GM18909 (cell line): Measurements from ENCODE around the gene PLCZ1.
"Not testable (repeated sequence)": the region's sequence is repeated elsewhere in the genome, so short reads cannot be mapped to it uniquely, and the experiment has no call there.

ENCODE experiments used
- ATAC-seq: cut with Tn5 transposase; IDR thresholded peaks from one replicate; pipeline ENCODE4 v1.9.1; 2021; ENCODE audit warnings: mild to moderate bottlenecking; ENCODE audit not compliant: unreplicated experiment, poor library complexity

Gene PLCZ1, protein sequence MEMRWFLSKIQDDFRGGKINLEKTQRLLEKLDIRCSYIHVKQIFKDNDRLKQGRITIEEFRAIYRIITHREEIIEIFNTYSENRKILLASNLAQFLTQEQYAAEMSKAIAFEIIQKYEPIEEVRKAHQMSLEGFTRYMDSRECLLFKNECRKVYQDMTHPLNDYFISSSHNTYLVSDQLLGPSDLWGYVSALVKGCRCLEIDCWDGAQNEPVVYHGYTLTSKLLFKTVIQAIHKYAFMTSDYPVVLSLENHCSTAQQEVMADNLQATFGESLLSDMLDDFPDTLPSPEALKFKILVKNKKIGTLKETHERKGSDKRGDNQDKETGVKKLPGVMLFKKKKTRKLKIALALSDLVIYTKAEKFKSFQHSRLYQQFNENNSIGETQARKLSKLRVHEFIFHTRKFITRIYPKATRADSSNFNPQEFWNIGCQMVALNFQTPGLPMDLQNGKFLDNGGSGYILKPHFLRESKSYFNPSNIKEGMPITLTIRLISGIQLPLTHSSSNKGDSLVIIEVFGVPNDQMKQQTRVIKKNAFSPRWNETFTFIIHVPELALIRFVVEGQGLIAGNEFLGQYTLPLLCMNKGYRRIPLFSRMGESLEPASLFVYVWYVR

DNA sequence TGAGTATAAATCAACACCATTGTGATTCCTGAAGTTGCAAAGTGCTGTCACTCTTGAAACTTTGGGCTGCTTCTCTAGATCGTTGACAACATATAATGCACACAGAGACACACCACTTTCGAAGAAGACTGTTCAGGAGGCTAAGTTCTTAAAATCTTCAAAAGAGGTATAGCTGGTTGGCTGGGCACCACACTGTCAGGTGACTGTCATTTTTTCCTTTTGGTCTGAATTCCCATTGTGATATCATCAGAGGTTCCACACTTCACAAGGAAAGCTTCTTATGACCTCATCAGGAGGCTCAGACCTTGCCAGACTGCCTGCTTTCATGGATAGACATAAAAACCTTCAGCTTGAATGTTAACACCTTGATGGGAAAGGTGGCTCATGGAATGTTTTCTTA, at the start of gene PLCZ1, which contains the start of gene CAPZA3:
PLCZ1 (minus strand) TSS at position 194 of the 400 bp plus-strand sequence. CDS start 641 bp downstream, outside the sequence.
CAPZA3 (plus strand) TSS at position 301 of the 400 bp plus-strand sequence. CDS start 150 bp downstream, outside the sequence.
- ATAC-seq, result no peak

DNA sequence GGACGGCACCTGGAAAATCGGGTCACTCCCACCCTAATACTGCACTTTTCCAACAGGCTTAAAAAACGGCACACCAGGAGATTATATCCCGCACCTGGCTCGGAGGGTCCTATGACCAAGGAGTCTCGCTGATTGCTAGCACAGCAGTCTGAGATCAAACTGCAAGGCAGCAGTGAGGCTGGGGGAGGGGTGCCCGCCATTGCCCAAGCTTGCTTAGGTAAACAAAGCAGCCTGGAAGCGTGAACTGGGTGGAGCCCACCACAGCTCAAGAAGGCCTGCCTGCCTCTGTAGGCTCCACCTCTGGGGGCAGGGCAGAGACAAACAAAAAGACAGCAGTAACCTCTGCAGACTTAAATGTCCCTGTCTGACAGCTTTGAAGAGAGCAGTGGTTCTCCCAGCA, 47.7 kb upstream of the PLCZ1 start:
- ATAC-seq, result not testable (repeated sequence)

DNA sequence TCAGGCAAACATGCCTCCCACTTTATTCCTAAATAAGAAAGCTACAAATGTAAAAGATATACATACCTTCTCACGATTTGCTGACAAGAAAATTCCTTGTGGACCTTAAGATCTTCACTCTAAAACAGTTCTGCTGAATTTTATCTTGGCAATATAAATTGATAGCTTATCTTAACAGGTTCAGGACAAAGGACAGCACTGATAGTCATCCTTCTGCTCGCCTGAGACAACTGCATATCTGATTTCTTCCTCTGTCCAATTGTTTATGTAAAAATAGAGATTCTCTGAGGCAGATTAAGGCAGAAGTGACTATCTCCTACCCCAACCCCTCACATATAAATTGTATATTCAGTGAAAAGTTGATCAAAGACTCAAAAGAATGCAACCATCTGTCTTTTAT, 45.0 kb upstream of the PLCZ1 start:
- no peak for ATAC-seq

DNA sequence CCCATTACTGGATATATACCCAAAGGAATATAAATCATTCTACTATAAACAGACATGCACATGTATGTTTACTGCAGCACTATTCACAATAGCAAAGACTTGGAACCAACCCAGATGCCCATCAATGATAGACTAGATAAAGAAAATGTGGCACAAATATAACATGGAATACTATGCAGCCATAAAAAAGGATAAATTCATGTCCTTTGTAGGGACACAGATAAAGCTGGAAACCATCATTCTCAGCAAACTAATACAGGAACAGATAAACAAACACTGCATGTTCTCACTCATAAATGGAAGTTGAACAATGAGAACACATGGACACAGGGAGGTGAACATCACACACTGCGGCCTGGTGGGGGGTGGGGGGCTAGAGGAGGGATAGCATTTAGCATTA, 28.7 kb upstream of the PLCZ1 start:
- ATAC-seq, result not testable (repeated sequence)

DNA sequence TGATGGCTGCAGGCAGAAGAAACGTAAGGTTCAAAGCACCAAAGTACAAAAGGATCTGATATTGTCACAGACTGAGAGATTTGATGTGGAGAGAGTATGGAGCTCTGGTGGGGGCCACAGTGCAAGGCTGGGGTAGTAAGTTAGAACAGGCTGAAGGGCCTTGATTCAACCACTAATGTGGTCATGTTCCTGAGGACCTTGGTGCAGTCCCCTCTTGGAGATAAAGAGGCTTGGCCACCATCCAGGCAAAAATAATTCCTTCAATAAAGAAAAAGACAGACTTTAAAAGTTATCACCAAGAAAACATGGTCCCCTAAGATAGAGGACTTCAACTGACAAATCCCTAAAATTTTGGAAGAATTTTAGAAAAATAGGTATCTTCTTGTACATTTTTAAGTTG, 17.5 kb upstream of the PLCZ1 start:
- ATAC-seq, result no peak

DNA sequence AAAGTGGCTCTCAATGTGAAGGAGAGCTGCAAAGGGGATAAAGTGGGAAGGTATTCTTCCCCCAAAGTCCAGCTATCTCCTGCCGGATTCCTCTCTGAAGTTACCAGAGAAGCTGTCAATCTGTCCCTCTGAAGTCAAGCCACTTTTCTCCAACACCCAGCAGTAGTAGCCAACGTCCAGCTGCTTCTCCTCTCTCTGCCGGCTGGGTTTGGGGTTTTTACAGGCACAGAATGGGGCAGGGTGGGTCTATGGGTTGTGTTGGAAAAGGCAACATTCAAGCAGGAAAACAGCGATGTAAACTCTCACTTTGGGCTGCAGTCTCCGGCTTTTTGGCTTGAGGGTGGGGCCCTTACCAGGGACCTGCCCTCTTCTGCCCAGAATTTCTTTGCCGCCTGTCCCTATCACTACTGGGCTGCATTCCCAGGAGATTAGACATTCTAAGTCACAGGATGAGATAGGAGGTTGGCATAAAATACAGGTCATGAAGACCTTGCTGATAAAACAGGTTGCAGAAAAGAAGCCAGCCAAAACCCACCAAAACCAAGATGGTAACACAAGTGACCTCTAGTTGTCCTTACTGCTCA, 16.4 kb upstream of the PLCZ1 start:
- ATAC-seq, result no peak

DNA sequence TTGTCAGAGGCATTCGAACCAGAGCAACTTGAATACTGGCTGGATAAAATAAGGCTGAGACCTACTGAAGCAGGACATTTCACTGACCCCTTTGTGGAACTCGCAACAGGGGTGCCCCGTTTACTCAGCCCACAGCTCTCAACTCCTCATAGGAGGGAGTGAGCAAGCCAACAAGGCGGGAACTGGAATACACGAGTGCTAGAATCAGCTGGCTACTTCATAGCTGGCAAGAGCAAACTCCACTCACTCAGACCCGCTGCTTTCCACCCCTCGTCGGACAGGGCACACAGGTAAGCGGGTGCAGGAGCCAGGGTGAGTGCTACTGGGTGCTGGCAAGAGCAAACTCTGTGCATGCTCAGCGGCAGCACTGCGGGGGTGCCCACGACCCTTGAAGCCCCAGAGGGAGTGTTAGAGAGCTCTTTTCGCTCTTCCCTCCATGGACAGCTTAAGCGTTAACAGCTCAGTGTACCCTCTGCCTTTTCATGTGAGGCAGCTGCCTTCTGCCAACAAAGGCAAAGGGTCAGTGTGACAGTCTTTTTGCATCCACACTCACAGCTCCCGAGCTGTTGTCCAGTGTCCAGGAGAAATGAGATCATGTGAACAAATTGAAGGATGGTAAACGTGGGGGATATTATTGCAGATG, 15.8 kb upstream of the PLCZ1 start:
- ATAC-seq, result no peak

DNA sequence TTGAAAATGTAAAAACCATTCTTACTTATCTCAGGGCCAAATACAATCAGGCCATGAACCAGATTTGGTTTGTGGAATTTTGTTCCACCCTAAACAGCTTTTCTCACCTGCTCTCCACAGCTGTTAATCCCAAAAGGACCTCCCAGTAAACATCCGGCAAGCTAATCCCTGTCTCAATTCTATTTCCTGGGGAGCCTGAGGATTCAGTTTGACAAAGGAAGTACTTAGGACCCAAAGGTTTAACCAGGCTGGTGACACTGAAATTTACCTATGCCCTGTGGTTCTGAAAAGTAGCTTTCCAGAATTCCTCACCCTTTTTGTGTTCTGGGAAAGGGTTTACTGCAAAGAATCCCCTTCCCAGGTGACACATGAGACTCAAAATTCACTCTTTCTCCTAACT, 15.1 kb upstream of the PLCZ1 start:
- ATAC-seq, result no peak

DNA sequence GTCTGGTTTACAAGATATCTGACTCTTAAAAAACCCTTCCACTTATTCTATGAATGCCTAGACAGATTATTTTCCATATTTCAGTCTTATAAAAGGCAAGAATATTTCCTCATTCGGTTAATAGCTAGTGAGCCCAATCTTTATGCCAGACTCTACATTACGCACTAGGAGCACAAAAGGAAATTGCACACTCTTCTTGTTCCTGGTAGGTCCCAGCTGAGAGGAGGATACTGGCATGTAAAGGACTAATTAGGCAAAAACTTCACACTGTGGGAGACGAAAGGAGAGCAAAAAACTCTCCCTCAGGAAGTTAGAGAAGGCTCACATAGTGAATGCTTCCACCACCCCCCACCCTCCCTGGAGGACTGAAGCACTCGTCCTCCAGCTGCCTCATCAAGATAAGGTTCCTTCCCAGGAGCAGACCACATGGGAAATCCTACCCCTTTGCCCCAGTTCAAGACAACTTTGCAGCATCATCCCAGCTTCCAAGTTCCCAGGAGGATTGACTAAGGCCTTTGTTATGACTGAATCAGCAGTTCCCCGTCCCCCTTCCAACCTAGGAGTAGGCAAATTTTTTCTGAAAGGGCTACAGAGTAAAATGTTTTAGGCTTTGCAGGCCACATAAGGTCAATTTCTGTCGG, 14.6 kb upstream of the PLCZ1 start:
- no peak for ATAC-seq

DNA sequence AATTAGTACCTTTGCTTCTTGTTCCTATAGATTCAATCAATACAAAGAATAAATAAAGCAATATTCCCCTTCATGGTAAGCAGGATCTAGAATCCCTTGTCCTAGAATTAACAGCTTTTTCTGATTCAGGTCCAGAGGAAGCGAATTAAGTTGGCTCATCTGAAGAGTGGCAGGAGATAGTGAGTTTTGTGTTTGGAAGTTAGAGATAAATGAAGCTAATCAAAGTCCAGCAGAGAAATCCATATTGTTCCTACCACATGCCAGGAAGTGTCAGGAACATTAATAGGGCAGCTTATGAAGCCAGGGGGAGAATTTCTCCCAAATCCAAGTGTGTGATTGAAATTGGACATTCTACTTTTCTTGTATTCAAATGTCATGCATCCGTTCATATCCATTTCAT, 14.1 kb upstream of the PLCZ1 start:
- ATAC-seq, result no peak

DNA sequence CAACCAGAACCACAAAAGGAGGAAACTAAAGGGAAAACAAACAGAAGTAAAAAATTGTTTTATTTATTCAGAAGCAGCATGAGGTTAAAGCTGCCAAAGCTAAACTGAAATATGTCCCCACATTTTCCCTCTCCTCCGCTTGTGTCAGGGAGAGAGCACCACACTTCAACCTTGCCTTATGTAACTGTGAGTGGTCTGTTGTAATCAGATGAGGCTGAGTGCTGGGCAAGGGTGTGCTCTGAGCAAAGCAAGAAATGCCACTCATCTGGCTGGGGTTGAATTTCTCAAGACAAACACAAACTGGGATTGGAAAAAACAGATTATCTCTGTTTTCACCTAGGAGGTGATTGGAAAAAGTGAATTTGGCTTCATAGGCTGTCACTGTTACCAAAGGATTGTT, 12.3 kb upstream of the PLCZ1 start:
- no peak for ATAC-seq

DNA sequence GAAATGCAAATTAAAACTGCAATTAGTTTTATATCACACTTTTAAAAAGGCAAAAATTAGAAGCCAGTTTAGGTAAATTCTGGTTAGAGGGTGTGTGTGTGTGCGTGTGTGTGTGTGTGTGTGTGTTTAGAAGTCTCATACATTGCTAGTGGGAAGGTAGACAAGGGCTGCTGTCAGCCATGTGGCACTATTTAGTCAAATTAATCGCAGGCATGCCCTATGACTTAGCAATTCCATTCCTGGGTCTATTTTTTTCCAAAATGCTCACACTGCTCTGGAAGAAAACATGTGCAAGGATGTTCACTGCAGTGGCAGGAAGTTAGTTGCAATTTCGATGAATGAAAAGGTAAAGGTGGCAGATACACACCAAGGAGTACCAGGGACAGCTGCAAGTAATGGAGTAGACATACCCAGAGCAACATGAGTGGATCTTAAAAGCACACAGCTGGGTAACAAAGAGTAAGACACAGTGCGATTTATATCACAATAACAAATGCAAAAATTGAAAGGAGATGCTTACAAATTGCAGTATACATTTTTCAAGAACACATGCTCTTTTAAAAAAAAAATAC, 11.7 kb upstream of the PLCZ1 start:
- no peak for ATAC-seq

DNA sequence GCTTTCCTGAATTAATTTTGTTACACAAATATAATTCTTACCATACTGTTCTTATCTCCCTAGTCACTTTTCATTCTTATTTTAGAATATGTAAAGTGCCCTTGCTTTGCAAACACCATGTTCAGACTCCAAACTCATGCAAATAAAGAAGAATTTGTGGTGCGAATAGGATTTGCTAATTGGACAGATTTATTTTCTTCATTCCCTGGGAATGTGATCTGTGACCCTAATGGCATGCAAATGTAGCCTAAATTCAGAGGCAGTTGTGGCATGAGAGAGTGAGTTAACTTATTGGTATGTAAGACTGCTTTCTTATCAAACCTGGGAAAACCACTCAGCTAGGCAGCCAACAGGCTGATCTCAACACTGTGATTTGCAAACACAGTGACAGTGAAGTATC, 10.1 kb upstream of the PLCZ1 start:
- ATAC-seq, result no peak

DNA sequence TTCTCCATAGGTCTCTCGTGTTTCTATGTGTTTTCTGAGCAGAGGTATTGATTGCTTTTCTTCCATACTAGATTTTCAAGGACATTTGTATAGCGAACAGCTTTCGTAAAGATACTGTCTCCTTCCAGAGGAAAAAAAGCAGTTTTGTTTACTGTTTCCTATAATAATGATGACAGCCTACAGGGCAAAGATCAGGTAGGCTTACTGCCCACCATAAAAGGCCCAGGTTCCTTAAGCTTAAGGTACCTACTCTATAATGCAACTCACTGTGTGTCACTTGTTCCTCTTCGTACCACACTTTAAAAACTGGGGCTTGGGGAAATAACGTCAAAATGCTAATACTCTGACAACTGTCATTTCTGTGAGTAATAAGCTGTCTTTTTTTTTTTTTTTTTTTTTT, 6.7 kb downstream of the PLCZ1 start:
- ATAC-seq, result no peak

DNA sequence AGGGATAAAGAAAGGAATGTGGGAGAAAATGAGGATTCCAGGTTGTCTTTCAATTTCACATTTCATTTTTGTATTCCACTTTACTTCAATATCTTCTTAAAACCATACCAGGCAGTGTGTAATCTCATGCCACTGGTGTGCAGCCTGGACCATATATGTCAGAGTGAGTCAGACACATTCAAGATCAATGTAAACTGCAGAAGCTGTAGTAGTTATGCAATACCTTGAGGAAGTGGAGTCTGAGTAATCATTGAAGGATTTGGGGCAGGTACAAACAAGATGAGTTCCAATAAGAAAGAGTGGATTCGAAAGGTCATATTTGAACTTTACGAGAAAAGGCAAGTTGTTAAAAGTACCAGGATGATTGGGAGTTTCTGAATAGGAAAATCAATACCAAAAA, 14.1 kb downstream of the PLCZ1 start:
- no peak for ATAC-seq

DNA sequence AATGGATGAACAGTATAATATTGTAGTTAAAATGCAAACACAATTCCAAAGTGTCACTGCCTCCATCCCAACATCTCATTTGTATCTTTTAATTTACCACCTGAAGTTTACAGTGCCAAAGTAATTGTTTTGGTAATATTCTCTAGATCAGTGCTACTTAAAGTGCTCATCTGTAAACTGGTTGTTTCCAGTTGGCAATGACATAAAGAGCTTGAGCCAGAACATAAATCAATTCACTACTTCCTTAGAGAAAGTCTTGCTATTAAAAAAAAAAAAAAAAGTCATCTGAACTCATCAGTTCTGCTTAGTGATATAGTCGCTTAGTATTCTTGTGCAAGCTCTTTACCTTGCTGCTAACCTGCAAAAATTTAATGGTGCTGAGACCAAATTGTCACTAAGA, 16.4 kb downstream of the PLCZ1 start:
- ATAC-seq, result no peak

DNA sequence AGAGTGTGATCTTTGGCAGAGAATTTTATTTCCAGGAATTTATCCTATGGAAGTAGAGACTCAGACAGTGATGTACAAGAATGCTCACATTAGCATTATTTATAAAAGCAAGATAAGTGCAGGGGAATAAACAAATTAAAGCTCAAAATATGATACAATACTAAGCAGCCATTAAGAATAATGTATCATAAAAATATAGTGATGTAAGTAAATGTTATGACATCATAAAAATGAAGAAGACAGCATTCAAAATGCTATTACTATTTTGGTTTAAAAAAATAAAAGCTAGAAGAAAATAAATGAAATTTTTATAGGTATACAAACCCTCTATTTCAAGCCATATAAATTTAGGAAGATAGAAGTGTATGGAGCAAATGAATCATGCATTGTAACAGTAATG, 17.1 kb downstream of the PLCZ1 start:
- ATAC-seq, result no peak

DNA sequence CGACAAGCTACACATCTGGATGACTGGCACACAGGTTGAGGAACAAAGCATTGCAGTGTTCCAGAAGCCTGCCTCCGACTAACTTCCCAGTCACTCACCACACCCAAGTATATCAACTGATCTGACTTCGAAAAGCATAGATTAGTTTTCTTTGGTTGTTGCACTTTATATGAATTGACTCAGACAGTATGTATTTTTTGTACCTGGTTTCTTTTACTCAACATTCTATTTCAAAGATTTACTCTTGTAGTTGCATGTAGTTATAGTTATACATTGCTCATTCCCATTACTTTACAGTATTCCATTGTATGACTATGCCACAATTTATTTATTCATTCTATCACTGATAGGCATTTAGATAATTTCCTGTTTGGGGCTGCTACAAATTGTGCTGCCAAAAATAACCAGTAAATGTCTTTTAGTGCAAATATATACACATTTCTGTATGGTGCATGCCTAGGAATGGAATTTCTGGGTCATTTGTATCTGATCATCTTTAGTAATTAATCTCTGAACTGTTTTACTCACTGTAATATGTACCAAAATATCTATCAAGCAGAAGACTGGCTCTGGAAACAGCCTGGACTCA, 17.8 kb downstream of the PLCZ1 start:
- no peak for ATAC-seq

DNA sequence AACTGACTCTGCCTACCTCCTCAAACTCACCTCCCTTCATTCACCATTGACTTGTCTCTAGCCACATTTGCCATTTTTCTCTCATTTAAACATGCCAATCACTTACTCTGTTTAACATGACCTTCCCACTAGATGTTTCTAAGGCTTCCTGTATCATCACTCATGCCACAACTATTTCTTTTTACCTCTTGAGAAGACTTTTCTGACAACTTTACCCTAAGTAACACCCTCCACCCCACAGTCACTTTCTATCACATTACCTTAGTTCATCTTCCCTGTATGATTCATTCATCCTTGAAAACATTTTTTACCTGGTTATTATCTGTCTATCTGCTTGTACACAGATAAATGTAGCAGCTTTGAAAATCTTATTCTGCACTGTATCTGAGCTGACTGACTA, 19.4 kb downstream of the PLCZ1 start:
- no peak for ATAC-seq

DNA sequence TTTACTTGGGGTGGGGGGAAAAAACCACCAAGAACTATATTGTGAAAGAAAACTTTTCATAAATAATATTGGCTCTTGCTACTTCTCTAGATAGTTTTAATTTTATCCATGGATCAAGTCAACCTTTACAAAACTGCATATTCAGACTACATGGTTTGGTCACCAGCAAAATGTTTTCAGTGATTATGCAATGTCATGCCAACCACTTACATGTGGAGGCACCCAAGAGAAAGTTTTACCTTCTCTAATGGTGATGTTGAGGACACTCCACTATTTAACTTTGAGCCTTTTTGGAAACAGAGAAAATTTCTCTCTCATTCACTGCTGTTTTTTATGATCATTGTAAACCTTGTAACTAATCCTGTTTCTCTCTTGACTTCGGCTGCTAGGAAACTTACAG, 21.6 kb downstream of the PLCZ1 start:
- no peak for ATAC-seq
